ENCODE measurements around the gene IAPP.
A peak's percentile ranks its signal among the peaks of the same experiment; 100 is the strongest.
"Not testable (repeated sequence)": the region's sequence is repeated elsewhere in the genome, so short reads cannot be mapped to it uniquely, and the experiment has no call there.

IAPP gene

DNA sequence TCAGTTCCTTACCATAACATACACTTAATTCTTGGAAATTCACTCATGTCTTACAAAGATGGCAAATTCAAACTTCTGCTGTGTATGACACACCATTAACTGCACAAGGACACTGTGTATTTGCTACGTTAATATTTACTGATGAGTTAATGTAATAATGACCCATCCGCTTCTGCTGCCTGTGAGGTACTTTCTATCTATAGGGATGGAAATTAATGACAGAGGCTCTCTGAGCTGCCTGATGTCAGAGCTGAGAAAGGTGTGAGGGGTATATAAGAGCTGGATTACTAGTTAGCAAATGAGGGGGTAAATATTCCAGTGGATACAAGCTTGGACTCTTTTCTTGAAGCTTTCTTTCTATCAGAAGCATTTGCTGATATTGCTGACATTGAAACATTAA is at the start of gene IAPP:
TSS of gene IAPP (plus strand) at position 301 of the 400 bp plus-strand sequence. CDS start 450 bp downstream, outside the sequence.
- DNase-seq: no peak

GRCh38 chr12:21323736-21324135 is 49.0 kb upstream of the IAPP start:
- DNase-seq: no peak

GRCh38 chr12:21324551-21324950 is 48.2 kb upstream of the IAPP start:
- no peak for DNase-seq

GRCh38 chr12:21328578-21328977 is 44.1 kb upstream of the IAPP start:
- DNase-seq: no peak

GRCh38 chr12:21330682-21331253 is 41.9 kb upstream of the IAPP start:
- peak in 1 of 2 experiments; percentile 15 for DNase-seq

GRCh38 chr12:21334771-21335325 is 37.9 kb upstream of the IAPP start, which contains the start of gene SLCO1A2:
TSS of gene SLCO1A2 (minus strand) at chr12:21334917. CDS start at chr12:21334647, 270 bp downstream.
- no peak for DNase-seq

DNA sequence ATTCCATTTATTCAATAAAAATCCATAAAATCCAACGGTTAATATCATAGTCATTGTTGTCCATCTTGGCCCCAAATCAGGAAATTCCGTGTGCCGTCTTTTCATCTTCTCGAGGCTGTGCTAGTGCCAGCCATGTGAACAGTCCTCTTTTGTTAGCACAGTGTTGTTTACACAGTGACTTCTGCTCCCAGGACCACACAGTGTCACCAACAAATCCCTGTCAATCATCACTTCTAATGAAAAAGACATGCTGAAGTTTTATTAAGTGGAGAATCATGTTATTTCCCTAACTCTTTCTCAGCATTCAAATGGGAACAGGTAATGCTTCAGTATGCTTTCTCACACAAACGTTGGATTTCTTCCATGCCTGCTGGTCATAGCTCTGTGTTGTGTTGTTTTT is 36.0 kb upstream of the IAPP start:
- DNase-seq: no peak

DNA sequence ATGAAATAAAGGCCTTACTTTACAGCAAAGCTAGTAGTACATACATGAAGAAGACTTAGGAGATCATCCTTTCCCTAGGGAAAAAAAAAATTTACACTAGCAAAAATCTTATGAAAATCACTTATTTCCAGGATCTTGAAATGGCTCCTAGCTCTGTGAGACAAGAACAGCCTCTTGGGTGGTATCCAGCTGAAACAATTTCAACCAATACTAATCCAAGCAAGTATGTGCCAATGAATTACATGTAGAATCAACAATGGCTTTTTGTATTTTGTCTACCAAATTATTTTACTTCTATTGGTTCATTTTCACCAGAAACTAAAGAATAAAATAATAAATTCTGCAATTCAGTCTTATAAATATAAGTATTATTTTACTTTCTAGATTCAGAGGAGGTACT is 35.2 kb upstream of the IAPP start:
- no peak for DNase-seq

GRCh38 chr12:21337959-21338744 is 34.5 kb upstream of the IAPP start:
- no peak for DNase-seq

- no peak for DNase-seq
These were observed 32.8 kb upstream of the IAPP start for GRCh38 chr12:21339921-21340320.

- no peak for DNase-seq
These were observed 32.3 kb upstream of the IAPP start for GRCh38 chr12:21340403-21340802.

DNA sequence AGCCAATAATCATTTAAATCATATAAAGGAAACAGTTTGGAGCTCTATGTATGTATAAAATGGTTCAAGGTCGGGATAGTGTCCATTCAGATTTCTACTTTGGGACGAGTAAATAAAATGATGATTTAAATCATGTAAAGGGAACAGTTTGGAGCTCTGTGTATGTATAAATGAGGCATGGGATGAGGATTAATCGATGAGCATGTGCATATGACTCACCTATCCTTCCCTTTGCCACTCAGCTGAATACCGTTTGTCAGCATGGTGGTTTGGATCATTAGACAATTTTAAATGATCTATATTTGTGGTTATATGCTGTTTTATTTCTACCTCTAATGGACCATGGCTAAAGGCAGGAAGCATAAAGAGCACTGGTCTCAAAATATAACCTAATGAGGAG is 30.9 kb upstream of the IAPP start:
- DNase-seq: no peak

- DNase-seq: no peak
These were observed 29.1 kb upstream of the IAPP start for GRCh38 chr12:21343636-21344035.

GRCh38 chr12:21346542-21347205 is 26.0 kb upstream of the IAPP start:
- no peak for DNase-seq

GRCh38 chr12:21350975-21351374 is 21.7 kb upstream of the IAPP start:
- DNase-seq: no peak

- DNase-seq: no peak
These were observed 19.2 kb upstream of the IAPP start for GRCh38 chr12:21353487-21353886.

GRCh38 chr12:21353948-21354347 is 18.8 kb upstream of the IAPP start:
- no peak for DNase-seq

DNA sequence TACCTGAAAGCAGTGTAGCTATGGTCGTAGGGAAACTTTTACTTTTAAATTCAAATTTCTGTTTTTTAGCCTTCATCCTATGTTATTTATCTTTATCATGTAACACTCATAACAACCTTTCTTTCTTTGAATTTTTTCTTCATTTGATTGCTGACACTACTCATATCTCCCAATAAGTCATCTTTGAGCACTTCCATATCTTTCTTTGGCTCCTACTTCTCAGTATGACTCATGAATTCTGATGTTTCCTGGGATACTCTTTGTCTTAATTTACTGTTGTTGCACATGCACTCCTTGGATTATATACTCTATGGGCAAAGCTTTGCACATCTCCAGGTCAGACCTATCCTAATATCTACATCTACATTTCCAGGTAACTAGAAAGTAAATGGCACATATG is 18.1 kb upstream of the IAPP start:
- no peak for DNase-seq

GRCh38 chr12:21360632-21361031 is 12.1 kb upstream of the IAPP start:
- not testable (repeated sequence) for DNase-seq

GRCh38 chr12:21369141-21369980 is 3.3 kb upstream of the IAPP start:
- no peak for DNase-seq

DNA sequence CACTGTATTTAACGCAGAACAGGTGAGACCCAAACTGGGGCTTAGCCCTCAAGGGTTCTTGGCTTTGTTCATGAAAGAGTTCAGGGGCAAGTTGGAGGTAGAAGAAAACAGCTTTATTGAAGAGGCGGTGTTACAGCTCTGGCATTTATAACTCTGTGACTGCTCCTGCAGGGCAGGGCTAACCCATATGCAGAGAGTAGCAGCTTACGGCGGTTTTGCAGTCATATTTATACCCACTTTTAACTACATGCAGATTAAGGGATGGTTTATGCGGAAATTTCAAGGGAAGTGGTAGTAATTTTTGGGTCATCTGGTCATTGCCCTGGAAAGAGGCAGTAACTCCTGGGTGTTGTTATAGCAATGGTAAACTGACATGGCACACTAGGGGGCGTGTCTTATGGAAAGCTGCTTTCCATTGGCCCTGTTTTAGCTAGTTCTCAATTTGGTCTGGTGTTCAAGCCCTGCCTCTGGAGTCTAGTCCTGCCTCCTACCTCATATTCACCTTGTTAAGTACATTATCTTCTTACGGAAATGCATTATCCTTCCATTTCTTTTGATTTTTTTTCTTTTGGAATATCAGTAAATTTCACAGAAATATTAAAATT is 1.8 kb upstream of the IAPP start:
- no peak for DNase-seq

DNA sequence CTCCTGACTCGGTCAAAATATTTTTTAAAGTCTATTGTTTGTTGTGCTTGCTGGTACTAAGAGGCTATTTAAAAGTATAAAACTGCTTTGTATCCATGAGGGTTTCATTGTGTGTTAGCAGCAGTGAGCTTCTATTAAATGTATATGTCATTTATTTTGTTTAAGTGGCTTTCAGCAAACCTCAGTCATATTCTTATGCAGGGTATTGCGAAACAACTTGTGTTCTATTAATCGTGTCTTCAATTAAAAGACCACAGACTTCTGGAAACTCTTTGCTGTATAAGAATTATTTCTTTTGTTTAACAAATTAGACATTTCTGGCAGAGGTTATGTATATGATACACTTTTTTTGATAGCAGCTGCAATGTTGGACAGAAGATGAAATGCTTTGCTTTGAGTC is 6.5 kb downstream of the IAPP start:
- DNase-seq: no peak

Data from SW 1271 (cell line).